Measurements from ENCODE around the gene NAB2.

DNA sequence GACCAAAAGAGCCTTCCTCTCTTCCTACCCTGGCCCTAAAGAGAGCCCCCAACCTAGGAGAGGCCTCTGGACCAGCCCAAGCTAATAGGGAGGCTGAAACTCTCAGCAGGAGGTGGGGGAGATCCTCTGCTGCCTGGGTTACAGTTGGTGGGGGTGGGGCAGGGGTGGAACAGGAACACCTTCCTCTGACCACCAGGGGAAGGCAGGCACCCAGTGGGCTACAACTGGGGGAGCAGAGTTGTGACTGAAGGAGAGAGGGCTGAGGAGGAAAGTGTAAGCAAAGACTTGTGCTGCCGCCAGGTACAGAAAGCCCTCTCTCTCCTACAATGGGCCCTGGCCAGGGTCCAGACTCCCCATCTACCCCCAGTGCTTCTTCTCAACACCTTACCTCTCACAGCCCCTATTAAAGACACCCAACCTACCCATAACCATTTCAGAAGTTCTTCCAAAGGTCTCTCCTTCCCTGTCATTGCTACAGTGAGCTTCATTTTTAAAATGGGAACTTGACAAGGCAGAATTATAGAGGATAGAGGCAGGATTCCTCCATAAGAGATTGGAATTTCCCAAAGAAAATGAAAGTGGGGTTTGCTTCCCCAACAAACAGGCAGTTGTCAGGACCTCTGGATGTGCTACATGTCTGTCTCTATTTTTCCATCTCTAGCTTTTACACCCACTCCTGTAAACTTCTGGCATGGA lies 40.3 kb upstream of the NAB2 start:
- TF ChIP-seq SPI1 (IDR thresholded peaks at IDR 0.05; ENCODE audit: low read depth, low read length) (no peak), TAF1 (IDR thresholded peaks at IDR 0.05; ENCODE audit: low read depth, low read length) (no peak), POLR2A (IDR thresholded peaks at IDR 0.05; ENCODE audit: low read depth, low read length) (no peak), POLR2AphosphoS5 (IDR thresholded peaks at IDR 0.05; ENCODE audit: low read depth, low read length) (no peak), POU2F2 (IDR thresholded peaks at IDR 0.05; ENCODE audit: low read depth, low read length) (no peak)
